SH-SY5Y (cell line): ENCODE data around the gene SPAAR.

Source experiments
- GATA2 ChIP-seq: IDR thresholded peaks from 2 replicates; pipeline ENCODE4 v1.6.1; 2011; ENCODE audit warnings: mild to moderate bottlenecking, low read depth, low read length
- GATA3 ChIP-seq: IDR thresholded peaks from 2 replicates; pipeline ENCODE4 v1.6.1; 2011; ENCODE audit warnings: low read depth, mild to moderate bottlenecking, low read length, moderate library complexity

GRCh38 chr9:35867538-35867937 is 41.8 kb upstream of the SPAAR start:
- TF ChIP-seq GATA3 (no peak), GATA2 (no peak)
